ENCODE results near the gene SUSD3. TPM values are rescaled to one million over a fixed set of nuclear protein-coding genes. Genes with fewer than 3 reads are reported as not detected.

SUSD3 gene
- polyA plus RNA-seq, 1 experiment = 1.9 TPM

DNA sequence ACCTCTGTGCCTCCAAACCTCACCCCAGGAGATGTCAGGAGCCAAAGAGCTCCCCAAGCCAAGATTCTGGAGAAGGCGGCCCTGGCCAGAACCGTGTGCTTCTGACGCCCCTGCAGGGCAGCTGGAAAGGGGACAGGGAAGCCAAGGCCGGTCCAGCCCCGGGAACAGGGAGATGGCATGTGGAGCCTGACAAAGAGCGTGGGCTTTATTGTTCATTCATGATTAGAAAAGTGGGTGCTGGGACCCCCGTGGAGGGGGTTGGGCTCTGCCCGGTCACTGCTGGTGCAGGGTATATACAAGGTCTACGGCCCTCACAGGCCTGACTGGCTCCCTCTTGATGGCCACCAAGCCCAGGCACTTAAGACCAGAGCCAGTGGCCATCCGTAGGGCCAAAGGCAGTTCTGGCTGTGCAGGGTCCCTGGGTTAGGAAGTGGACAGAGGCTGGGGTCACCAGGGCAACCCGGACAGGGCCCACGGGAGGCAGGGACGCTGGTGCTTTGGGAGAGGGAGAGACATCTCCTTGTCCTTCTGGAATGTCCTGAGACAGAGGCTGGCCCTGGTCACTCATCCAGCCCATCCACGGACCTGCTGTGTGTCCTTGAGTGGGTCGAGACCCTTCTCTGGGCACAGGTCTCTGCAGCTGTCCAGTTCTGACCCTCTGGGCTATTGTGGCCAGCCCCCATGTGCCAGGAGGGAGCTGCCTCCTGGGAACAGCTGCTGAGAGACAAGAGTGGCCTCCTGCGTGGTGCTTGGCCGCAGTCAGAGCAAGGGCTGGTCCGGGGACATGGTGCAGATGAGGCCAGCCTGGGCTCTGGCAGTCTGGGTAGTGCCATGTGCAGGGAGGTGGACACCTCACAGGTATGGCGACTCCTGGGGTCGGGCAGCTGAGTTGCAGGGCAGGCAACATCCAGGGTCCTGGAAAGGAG, 63.1 kb downstream of the SUSD3 start:
- CTCF ChIA-PET = interaction anchor here (3.5 kb wide), 1 partner anchor 12 kb away, joined by 29 read pairs; no protein-coding TSS in a partner anchor
- POLR2A ChIA-PET = no interaction called here

DNA sequence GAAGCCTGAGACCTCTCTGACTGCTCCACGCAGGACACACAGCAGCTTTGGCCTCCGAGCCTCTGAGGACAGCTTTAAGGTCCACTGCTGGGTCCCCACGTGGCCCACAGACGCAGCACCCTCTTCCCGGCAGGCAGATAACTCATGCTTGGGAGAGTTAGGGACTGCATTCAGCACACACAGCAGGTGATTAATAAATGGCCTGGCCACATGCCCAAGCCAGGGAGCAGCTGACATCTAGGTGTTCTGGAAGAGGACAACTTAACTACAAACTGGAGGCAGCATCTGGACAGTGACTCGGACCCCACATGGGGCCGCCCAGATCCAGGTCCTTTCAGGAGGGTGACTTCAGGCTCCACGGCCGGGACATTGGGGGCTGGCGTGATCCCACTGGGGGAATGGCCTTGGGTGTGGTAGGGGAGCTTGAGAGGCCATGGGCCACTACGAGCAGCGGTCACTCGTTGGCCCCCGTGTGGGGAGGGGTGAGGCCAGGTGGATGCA, 64.3 kb downstream of the SUSD3 start:
- no peak overlapping the region for H3K4me3 ChIP-seq (ENCODE audit: low read depth, low read length)
- no peak for DNase-seq (ENCODE audit: low read depth)
- ChIA-PET POLR2A (no interaction called here), CTCF (interaction anchor here (2.0 kb wide), 1 partner anchor 14 kb away, joined by 5 read pairs; no protein-coding TSS in a partner anchor)
- TF ChIP-seq, protein P1, sequence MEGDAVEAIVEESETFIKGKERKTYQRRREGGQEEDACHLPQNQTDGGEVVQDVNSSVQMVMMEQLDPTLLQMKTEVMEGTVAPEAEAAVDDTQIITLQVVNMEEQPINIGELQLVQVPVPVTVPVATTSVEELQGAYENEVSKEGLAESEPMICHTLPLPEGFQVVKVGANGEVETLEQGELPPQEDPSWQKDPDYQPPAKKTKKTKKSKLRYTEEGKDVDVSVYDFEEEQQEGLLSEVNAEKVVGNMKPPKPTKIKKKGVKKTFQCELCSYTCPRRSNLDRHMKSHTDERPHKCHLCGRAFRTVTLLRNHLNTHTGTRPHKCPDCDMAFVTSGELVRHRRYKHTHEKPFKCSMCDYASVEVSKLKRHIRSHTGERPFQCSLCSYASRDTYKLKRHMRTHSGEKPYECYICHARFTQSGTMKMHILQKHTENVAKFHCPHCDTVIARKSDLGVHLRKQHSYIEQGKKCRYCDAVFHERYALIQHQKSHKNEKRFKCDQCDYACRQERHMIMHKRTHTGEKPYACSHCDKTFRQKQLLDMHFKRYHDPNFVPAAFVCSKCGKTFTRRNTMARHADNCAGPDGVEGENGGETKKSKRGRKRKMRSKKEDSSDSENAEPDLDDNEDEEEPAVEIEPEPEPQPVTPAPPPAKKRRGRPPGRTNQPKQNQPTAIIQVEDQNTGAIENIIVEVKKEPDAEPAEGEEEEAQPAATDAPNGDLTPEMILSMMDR (IDR thresholded peaks at IDR 0.05; ENCODE audit: insufficient read depth, low read depth, low read length) = no peak
- H3K36me3 ChIP-seq (ENCODE audit: control insufficient read depth, insufficient read depth, low read length) = peaks cover 14% of the 10 kb centered on the region
- no peaks in the 10 kb centered on the region for H3K27me3 ChIP-seq (ENCODE audit: control insufficient read depth, insufficient read depth, low read length)

More for the DNA sequence above, 63.1 kb downstream of the SUSD3 start:
- DNase-seq (ENCODE audit: low read depth) = no peak
- Histone ChIP-seq H3K36me3 (ENCODE audit: control insufficient read depth, insufficient read depth, low read length) (peaks cover 14% of the 10 kb centered on the region), H3K27me3 (ENCODE audit: control insufficient read depth, insufficient read depth, low read length) (no peaks in the 10 kb centered on the region), H3K4me3 (ENCODE audit: low read depth, low read length) (no peak overlapping the region)
- TF ChIP-seq, protein P1 (IDR thresholded peaks at IDR 0.05; ENCODE audit: insufficient read depth, low read depth, low read length) = no peak

DNA sequence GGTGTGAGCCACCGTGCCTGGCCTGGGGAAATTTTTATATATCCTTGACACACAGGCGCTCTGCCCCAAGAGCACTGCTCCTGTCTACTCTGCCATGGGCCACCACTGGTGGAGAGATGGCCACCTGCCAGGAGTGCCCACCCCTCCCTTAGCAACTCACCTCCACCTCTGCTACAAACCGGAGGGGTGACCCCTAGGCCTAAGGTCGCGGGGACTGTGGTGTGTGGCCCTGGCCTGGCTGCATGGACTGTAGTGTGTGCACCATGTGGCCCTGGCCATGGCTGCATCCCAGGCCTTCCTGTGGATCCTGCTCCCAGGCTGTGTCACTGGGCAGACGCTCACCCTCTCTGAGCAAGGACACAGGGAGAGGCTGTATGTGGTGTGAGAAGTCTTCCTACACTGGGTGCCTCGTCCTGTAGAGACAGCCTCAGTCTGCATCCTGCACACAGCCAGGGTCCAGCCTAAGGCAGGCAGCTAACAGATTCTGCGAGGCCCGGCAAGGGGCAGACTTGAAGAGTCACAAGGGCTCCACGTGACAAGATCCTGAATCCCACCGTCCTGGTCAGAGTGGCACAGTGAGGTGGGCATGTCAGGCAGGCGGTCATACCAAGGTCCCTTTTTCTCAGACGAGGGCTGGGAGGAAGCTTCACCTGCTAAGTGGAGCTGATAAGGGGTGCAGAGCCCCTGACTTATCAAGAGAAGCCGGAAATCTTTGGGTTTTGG, 65.2 kb downstream of the SUSD3 start:
- POLR2A ChIA-PET = no interaction called here
- Histone ChIP-seq H3K4me3 (ENCODE audit: low read depth, low read length) (no peak overlapping the region), H3K27me3 (ENCODE audit: control insufficient read depth, insufficient read depth, low read length) (no peaks in the 10 kb centered on the region), H3K36me3 (ENCODE audit: control insufficient read depth, insufficient read depth, low read length) (peaks cover 14% of the 10 kb centered on the region)
- no peak for DNase-seq (ENCODE audit: low read depth)
- TF ChIP-seq, protein P1 (IDR thresholded peaks at IDR 0.05; ENCODE audit: insufficient read depth, low read depth, low read length) = no peak
- CTCF ChIA-PET = interaction anchor here (2.0 kb wide), 1 partner anchor 15 kb away, joined by 5 read pairs; no protein-coding TSS in a partner anchor

DNA sequence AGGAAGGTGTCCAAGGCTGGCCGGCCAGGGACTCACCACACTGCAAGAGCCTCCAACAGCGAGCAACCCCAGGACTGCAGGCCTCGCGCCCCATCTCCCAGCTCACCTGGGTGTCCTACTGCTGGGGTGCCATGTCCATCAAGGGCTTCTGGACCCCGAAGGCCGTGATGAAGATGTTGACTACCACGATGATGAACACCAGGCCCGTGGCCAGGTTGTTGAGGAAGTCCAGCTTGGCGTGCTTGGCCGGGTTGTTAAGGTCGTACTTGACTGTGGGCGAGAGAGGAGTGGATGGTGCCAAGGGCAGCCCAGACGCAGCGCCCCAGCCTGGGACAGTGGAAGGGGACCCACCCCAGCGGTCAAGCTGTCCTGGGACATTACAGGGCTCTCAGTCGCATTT, 66.3 kb downstream of the SUSD3 start:
- ChIA-PET CTCF (interaction anchor here (1.0 kb wide), 1 partner anchor 14 kb away, joined by 3 read pairs; no protein-coding TSS in a partner anchor), POLR2A (no interaction called here)
- Histone ChIP-seq H3K4me3 (ENCODE audit: low read depth, low read length) (no peak overlapping the region), H3K27me3 (ENCODE audit: control insufficient read depth, insufficient read depth, low read length) (no peaks in the 10 kb centered on the region), H3K36me3 (ENCODE audit: control insufficient read depth, insufficient read depth, low read length) (peaks cover 14% of the 10 kb centered on the region)
- DNase-seq (ENCODE audit: low read depth) = no peak
- TF ChIP-seq, protein P1 (IDR thresholded peaks at IDR 0.05; ENCODE audit: insufficient read depth, low read depth, low read length) = no peak
